ENCODE data around the gene PPP1R1B. TPM values are rescaled to one million over a fixed set of nuclear protein-coding genes. Genes with fewer than 3 reads are reported as not detected.

The PPP1R1B gene
- total RNA-seq, 1 donor: 4.1 TPM

GRCh38 chr17:39653662-39654331 is 27.0 kb downstream of the PPP1R1B start:
- TF ChIP-seq CTCF (IDR thresholded peaks at IDR 0.05; ENCODE audit: insufficient read depth, low read length): peak; percentile 90
- H3K4me3 ChIP-seq (ENCODE audit: low read depth, low read length): no peak overlapping the region
- DNase-seq (ENCODE audit: low read depth): peak; percentile 36

- TF ChIP-seq CTCF (IDR thresholded peaks at IDR 0.05; ENCODE audit: insufficient read depth, low read length): no peak
- H3K4me3 ChIP-seq (ENCODE audit: low read depth, low read length): no peak overlapping the region
- DNase-seq (ENCODE audit: low read depth): no peak
Observed at GRCh38 chr17:39655105-39655504, 28.4 kb downstream of the PPP1R1B start.

DNA sequence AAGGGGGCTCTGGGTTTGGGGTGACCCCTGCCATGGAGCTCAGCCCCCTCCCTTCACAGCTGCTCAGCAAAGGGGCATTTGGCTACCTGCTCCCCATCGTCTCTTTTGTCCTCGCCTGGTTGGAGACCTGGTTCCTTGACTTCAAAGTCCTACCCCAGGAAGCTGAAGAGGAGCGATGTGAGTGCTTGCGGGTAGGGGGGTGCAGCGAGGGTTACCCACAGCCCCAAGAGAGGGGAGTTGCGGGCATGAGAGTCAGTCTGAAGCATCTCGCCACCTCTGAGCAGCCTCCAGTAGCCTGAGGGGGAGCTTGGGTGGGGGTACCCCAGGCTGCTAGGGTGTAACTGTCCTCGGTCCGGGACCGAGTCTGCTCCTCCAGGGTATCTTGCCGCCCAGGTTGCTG is 31.6 kb downstream of the PPP1R1B start:
- H3K4me3 ChIP-seq (ENCODE audit: low read depth, low read length): no peak overlapping the region
- TF ChIP-seq CTCF (IDR thresholded peaks at IDR 0.05; ENCODE audit: insufficient read depth, low read length): no peak
- no peak for DNase-seq (ENCODE audit: low read depth)

DNA sequence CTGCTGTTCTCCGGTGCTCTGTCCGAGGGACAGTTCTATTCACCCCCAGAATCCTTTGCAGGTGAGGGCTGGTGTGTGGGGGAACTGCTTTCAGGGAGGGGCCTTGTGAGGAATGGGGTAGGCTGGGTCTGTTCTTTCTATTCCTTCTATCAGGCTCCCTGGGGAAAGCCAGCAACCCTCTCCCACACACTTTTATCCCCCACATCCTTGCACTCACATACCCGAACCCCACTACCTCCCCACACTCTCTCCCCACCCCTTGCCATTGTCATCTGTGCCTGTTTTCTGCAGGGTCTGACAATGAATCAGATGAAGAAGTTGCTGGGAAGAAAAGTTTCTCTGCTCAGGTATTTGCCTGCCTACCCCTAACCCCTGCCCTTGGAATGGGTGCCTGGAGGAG is 32.0 kb downstream of the PPP1R1B start:
- H3K4me3 ChIP-seq (ENCODE audit: low read depth, low read length): no peak overlapping the region
- no peak for TF ChIP-seq CTCF (IDR thresholded peaks at IDR 0.05; ENCODE audit: insufficient read depth, low read length)
- no peak for DNase-seq (ENCODE audit: low read depth)

DNA sequence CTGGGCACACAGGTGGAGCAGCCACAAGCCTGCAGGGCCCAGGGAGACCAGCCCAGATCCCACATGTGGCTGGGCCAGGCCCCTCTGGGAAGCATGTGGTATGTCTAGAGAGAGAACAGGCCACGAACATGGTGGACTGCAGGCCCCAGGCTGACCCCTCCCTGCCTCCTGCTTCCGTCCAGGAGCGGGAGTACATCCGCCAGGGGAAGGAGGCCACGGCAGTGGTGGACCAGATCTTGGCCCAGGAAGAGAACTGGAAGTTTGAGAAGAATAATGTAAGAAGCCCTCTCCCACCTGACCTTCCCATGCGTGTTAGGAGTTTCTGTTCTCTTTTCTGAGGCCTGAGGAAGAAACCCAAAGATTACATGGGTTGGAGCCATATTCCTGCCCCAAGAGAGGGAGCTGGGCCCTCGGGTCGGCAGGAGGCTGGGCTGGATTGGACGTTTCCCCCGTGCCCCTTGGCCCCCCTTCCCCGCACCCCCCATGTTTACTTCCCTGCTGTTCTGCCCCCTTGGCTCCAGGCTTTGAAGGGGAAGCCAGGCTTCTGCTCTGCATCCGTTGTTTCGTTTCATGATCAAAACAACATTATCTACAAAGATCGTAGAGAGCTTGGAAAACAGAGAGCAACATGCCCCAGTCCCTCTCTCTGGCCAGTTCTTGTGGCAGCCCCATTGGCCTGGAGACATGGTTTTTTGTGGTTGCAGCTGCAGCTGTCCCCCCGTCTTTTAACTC is 32.7 kb downstream of the PPP1R1B start:
- TF ChIP-seq CTCF (IDR thresholded peaks at IDR 0.05; ENCODE audit: insufficient read depth, low read length): no peak
- H3K4me3 ChIP-seq (ENCODE audit: low read depth, low read length): no peak overlapping the region
- DNase-seq (ENCODE audit: low read depth): no peak

GRCh38 chr17:39660011-39660360 is 33.2 kb downstream of the PPP1R1B start:
- H3K4me3 ChIP-seq (ENCODE audit: low read depth, low read length): no peak overlapping the region
- DNase-seq (ENCODE audit: low read depth): no peak
- no peak for TF ChIP-seq CTCF (IDR thresholded peaks at IDR 0.05; ENCODE audit: insufficient read depth, low read length)
